KBM-7 (cell line): ENCODE results near the gene GPR135.

ENCODE experiments used
- DNase-seq: peaks from one replicate; pipeline ENCODE4 v3.0.0-alpha.2; 2015
- in situ Hi-C: fragments of 300-500 bp; cut with MboI; formaldehyde crosslinking; loops from 2 replicates; pipeline ENCODE4 v1.14.3; 2020; ENCODE audit warnings: low sequenced_read_pairs, low pct_unique_long_range_greater_than_20kb, mixed read lengths

Gene GPR135

GRCh38 chr14:59428581-59429012 is 36.6 kb downstream of the GPR135 start:
- in situ Hi-C loops, result loop anchor here (25.0 kb wide), 1 partner anchor 291 kb away; no protein-coding TSS in a partner anchor
- DNase-seq, result no peak

GRCh38 chr14:59427653-59428580 is 37.3 kb downstream of the GPR135 start:
- no peak for DNase-seq

GRCh38 chr14:59425322-59425935 is 39.8 kb downstream of the GPR135 start:
- DNase-seq, result no peak
- in situ Hi-C loops, result loop anchor here (25.0 kb wide), 1 partner anchor 288 kb away; no protein-coding TSS in a partner anchor

More at GRCh38 chr14:59427653-59428580, 37.3 kb downstream of the GPR135 start:
- in situ Hi-C loops, result loop anchor here (25.0 kb wide), 1 partner anchor 291 kb away; no protein-coding TSS in a partner anchor

- no peak for DNase-seq
- in situ Hi-C loops, result loop anchor here (25.0 kb wide), 1 partner anchor 287 kb away; no protein-coding TSS in a partner anchor
Measured at GRCh38 chr14:59424341-59425071, 40.7 kb downstream of the GPR135 start.

- DNase-seq, result no peak
- in situ Hi-C loops, result no loop called here
Measured at GRCh38 chr14:59422069-59422881, 42.9 kb downstream of the GPR135 start.

GRCh38 chr14:59419303-59419702 is 45.9 kb downstream of the GPR135 start:
- in situ Hi-C loops, result no loop called here
- DNase-seq, result no peak

- no peak for DNase-seq
- in situ Hi-C loops, result no loop called here
Measured at GRCh38 chr14:59417311-59417710, 47.9 kb downstream of the GPR135 start.

GRCh38 chr14:59415836-59416602 is 49.2 kb downstream of the GPR135 start:
- in situ Hi-C loops, result no loop called here
- no peak for DNase-seq
